C4-2B (cell line): ENCODE data around the gene SULT1A2.

Experiments
- CTCF ChIP-seq: fragments of 450-650 bp; conservative IDR thresholded peaks from 2 replicates; pipeline ENCODE4 v1.5.1; 2017; ENCODE audit warnings: mild to moderate bottlenecking
- ZFX ChIP-seq: fragments of 450-650 bp; IDR thresholded peaks from 2 replicates; pipeline ENCODE4 v1.6.1; 2017

- TF ChIP-seq CTCF (no peak), ZFX (no peak)
These were observed 39.9 kb downstream of the SULT1A2 start for GRCh38 chr16:28556914-28557320.
